Endothelial cell of umbilical vein (primary cell): ENCODE measurements around the gene MRPS14. TPM values are rescaled to one million over a fixed set of nuclear protein-coding genes. Genes with fewer than 3 reads are reported as not detected.
A peak's percentile ranks its signal among the peaks of the same experiment; 100 is the strongest.

Experiments used
- BruUV-seq: library from RNA; stranded (reverse); fragments of 400-500 nt; replicated peaks from 2 replicates; lab custom pipeline; 2021; lab: Mats Ljungman, UMichigan
- CTCF ChIA-PET: fragments of 300-600, 350-600 bp; sonication (Branson Sonifier 250); formaldehyde crosslinking; loops from one replicate; lab custom pipeline; 2021; ENCODE audit warnings: antibody characterized with exemption, inconsistent platforms; lab: Charles Lee
- POLR2A ChIA-PET: fragments of 300-600, 350-600 bp; sonication (Branson Sonifier 250); formaldehyde crosslinking; loops from one replicate; lab custom pipeline; 2021; ENCODE audit warnings: antibody characterized with exemption, inconsistent platforms; lab: Charles Lee
- DNase-seq: peaks from one replicate; pipeline ENCODE4 v3.0.0-alpha.2; 2011; ENCODE audit warnings: low read depth, low spot score
- FAIRE-seq: peaks from 2 replicates; lab custom pipeline; 2011; peaks lifted over from hg19 to GRCh38; lab: Jason Lieb, UNC
- H2AFZ ChIP-seq: 2 replicates; pipeline ENCODE4 v1.6.0; 2012; ENCODE audit warnings: low read depth, low read length, control low read depth, inconsistent platforms
- H3K27ac ChIP-seq: 2 replicates; pipeline ENCODE4 v1.5.1; 2011; ENCODE audit warnings: low read depth, mild to moderate bottlenecking, control low read depth, low read length, moderate library complexity; ENCODE audit not compliant: insufficient read depth
- H3K27me3 ChIP-seq, 2 experiments: 2 replicates each; pipeline versions ENCODE4 v1.6.0 to v1.6.1; 2011; ENCODE audit warnings: low read length in 2 of 2, mixed read lengths in 1 of 2; ENCODE audit not compliant: control insufficient read depth in 2 of 2, insufficient read depth in 2 of 2
- H3K36me3 ChIP-seq, 2 experiments: 2 replicates in 1 of 2; 3 replicates in 1 of 2; pipeline ENCODE4 v1.5.1; 2011; ENCODE audit warnings: low read length in 2 of 2, mild to moderate bottlenecking in 1 of 2, moderate library complexity in 1 of 2; ENCODE audit not compliant: control insufficient read depth in 2 of 2, insufficient read depth in 2 of 2; ENCODE audit errors: extremely low read depth in 1 of 2
- H3K4me1 ChIP-seq: 3 replicates; pipeline ENCODE4 v1.5.1; 2011; ENCODE audit warnings: mild to moderate bottlenecking, low read length; ENCODE audit not compliant: control insufficient read depth, insufficient read depth; ENCODE audit errors: extremely low read depth
- H3K4me2 ChIP-seq: 2 replicates; pipeline ENCODE4 v1.6.1; 2011; ENCODE audit warnings: low read length, control low read depth, mixed read lengths; ENCODE audit not compliant: insufficient read depth
- H3K4me3 ChIP-seq, 3 experiments: fragments of 200-600 bp in 1 of 3; sonication (generic), shearing (Covaris generic) in 1 of 3; replicated peaks in 1 of 3; 2 replicates each; pipeline ENCODE4 v1.5.1; 2011 to 2016; ENCODE audit warnings: control low read depth in 3 of 3, low read length in 3 of 3, mild to moderate bottlenecking in 2 of 3, inconsistent platforms in 1 of 3, low read depth in 1 of 3, moderate library complexity in 1 of 3; ENCODE audit not compliant: insufficient read depth in 1 of 3
- H3K79me2 ChIP-seq: 2 replicates; pipeline ENCODE4 v1.6.0; 2012; ENCODE audit warnings: low read length, inconsistent platforms; ENCODE audit not compliant: control insufficient read depth, insufficient read depth
- H3K9ac ChIP-seq: replicated peaks from 2 replicates; pipeline ENCODE3; 2011; ENCODE audit warnings: low read length, control low read depth; ENCODE audit not compliant: insufficient read depth; ENCODE audit errors: extremely low read depth
- H3K9me1 ChIP-seq: replicated peaks from 3 replicates; pipeline ENCODE4 v1.6.0; 2011; ENCODE audit warnings: mild to moderate bottlenecking, low read length; ENCODE audit not compliant: control insufficient read depth, insufficient read depth; ENCODE audit errors: extremely low read depth
- H3K9me3 ChIP-seq: replicated peaks from 2 replicates; pipeline ENCODE4 v1.5.1; 2012; ENCODE audit warnings: low read length, inconsistent platforms; ENCODE audit not compliant: control insufficient read depth, insufficient read depth
- H4K20me1 ChIP-seq: replicated peaks from 2 replicates; pipeline ENCODE3; 2011; ENCODE audit warnings: mild to moderate bottlenecking, low read length; ENCODE audit not compliant: control insufficient read depth, insufficient read depth; ENCODE audit errors: extremely low read depth
- EZH2 ChIP-seq: IDR thresholded peaks from 2 replicates; pipeline ENCODE4 v1.6.1; 2012; ENCODE audit warnings: borderline replicate concordance, low read depth, mild to moderate bottlenecking, moderate library complexity, low read length, inconsistent platforms; ENCODE audit not compliant: severe bottlenecking
- FOS ChIP-seq: IDR thresholded peaks from 2 replicates; pipeline ENCODE4 v1.6.1; 2011; ENCODE audit warnings: mild to moderate bottlenecking, low read length, moderate library complexity, borderline replicate concordance; ENCODE audit not compliant: insufficient read depth
- GATA2 ChIP-seq: IDR thresholded peaks from 2 replicates; pipeline ENCODE4 v1.7.0; 2011; ENCODE audit warnings: low read depth, mild to moderate bottlenecking, moderate library complexity, mixed read lengths, low read length; ENCODE audit not compliant: insufficient read length, insufficient read depth
- JUN ChIP-seq: IDR thresholded peaks from 2 replicates; pipeline ENCODE4 v1.6.1; 2011; ENCODE audit warnings: borderline replicate concordance, low read depth; ENCODE audit not compliant: insufficient read length, insufficient read depth
- MYC ChIP-seq: IDR thresholded peaks from one replicate; pipeline ENCODE4 v1.6.1; 2011; ENCODE audit warnings: mild to moderate bottlenecking, low read depth, low read length
- POLR2A ChIP-seq: IDR thresholded peaks from 2 replicates; pipeline ENCODE4 v1.6.1; 2012; ENCODE audit warnings: low read depth, mild to moderate bottlenecking, control low read depth, low read length
- POLR2AphosphoS5 ChIP-seq: IDR thresholded peaks from 2 replicates; pipeline ENCODE4 v1.6.1; 2012; ENCODE audit warnings: low read depth, mild to moderate bottlenecking, control low read depth, low read length, moderate library complexity; ENCODE audit not compliant: insufficient read depth
- dilution Hi-C: fragments of 300-500 bp; cut with MboI; formaldehyde crosslinking; loops from one replicate; pipeline ENCODE4 v1.15.0; 2019; ENCODE audit warnings: low sequenced_read_pairs; ENCODE audit not compliant: extremely low pct_ligation_motif_present
- intact Hi-C: fragments of 100-400 bp; cut with micrococcal nuclease; formaldehyde crosslinking; loops from one replicate; pipeline ENCODE4 v1.10.0; 2022
- polyA plus RNA-seq, 4 experiments: library from polyadenylated mRNA; depleted of rRNA in 3 of 4; stranded (reverse) in 3 of 4; unstranded in 1 of 4; fragments of >200 nt; gene quantifications; 2 replicates each; pipeline versions ENCODE4 v1.2.1 to v1.2.3, GENCODE V29; 2011 to 2012; ENCODE audit warnings: missing spikeins in 1 of 4
- total RNA-seq: library from RNA; stranded (reverse); gene quantifications from 2 replicates; pipeline ENCODE4 v1.2.3, GENCODE V29; 2021
- TF ChIP-seq, protein P1 (sequence below), 2 donors: IDR thresholded peaks; 1 replicate in 1 of 2; 2 replicates in 1 of 2; pipeline ENCODE4 v1.5.1; 2011; ENCODE audit warnings: low read length in 2 of 2, mild to moderate bottlenecking in 2 of 2, moderate library complexity in 2 of 2, control low read depth in 1 of 2, inconsistent platforms in 1 of 2, low read depth in 1 of 2; ENCODE audit not compliant: insufficient read depth in 1 of 2; ENCODE audit errors: extremely low read depth in 1 of 2
- TF ChIP-seq, protein P2 (sequence below): IDR thresholded peaks from 2 replicates; pipeline ENCODE4 v1.6.1; 2011; ENCODE audit not compliant: insufficient read depth, insufficient read length

Gene MRPS14
- total and polyA plus RNA-seq, 2 donors (not counting 3 experiments of a cell fraction or from before 2014, with no cell fraction given): 29.5 to 31.8 TPM

DNA sequence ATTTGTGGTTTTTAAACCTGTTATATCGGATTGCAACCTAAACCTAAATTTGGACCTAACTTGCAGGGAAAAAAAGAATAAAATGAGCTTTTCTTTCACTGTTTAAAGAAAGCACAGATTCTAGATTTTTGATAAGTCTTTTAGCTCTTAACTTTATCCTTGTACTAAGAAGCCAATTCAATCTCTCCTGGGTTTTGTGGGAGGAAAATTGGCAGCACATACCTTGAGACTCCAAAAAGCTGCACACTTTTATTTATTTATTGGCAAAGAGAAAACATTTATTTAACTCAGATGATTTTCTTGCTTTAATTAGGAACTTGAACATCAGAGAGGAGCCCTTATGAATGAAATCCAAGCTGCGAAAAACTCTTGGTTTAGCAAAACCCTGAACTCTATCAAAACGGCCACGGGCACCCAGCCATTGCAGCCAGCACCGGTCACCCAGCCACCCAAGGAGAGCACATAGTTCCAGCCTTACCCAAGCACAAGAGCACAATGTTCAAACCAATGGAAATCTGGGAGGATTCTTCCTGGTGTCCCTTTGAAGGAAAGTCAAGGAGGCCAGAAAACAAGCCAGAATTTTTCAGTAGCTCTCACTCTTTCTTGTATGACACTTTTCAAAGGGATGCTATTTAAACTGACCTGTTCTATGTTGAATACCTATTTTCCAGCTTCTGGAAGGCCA lies 33.5 kb downstream of the MRPS14 start:
- H3K4me2 ChIP-seq: peak overlapping the region; percentile 99
- intact Hi-C loops: loop anchor here (1.0 to 2.0 kb wide), 2 partner anchors 10 to 21 kb away; partner anchors contain the start of gene CACYBP
- no peaks in the 10 kb centered on the region for H3K9me1 ChIP-seq
- no peaks in the 10 kb centered on the region for H3K27me3 ChIP-seq
- FAIRE-seq: no peak
- H3K9me3 ChIP-seq: no peaks in the 10 kb centered on the region
- TF ChIP-seq GATA2 (no peak), POLR2A (no peak), FOS (no peak), POLR2AphosphoS5 (no peak), JUN (no peak), EZH2 (no peak), MYC (no peak)
- TF ChIP-seq, protein P1, sequence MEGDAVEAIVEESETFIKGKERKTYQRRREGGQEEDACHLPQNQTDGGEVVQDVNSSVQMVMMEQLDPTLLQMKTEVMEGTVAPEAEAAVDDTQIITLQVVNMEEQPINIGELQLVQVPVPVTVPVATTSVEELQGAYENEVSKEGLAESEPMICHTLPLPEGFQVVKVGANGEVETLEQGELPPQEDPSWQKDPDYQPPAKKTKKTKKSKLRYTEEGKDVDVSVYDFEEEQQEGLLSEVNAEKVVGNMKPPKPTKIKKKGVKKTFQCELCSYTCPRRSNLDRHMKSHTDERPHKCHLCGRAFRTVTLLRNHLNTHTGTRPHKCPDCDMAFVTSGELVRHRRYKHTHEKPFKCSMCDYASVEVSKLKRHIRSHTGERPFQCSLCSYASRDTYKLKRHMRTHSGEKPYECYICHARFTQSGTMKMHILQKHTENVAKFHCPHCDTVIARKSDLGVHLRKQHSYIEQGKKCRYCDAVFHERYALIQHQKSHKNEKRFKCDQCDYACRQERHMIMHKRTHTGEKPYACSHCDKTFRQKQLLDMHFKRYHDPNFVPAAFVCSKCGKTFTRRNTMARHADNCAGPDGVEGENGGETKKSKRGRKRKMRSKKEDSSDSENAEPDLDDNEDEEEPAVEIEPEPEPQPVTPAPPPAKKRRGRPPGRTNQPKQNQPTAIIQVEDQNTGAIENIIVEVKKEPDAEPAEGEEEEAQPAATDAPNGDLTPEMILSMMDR (IDR thresholded peaks at IDR 0.05; ENCODE audit: extremely low read depth in 1 of 2, insufficient read depth in 1 of 2, low read depth in 1 of 2, low read length in 2 of 2): no peak
- TF ChIP-seq, protein P2, sequence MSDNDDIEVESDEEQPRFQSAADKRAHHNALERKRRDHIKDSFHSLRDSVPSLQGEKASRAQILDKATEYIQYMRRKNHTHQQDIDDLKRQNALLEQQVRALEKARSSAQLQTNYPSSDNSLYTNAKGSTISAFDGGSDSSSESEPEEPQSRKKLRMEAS: no peak
- no peak overlapping the region for H3K4me3 ChIP-seq
- H3K9ac ChIP-seq: no peak overlapping the region
- H3K27ac ChIP-seq: peak overlapping the region; percentile 83
- ChIA-PET POLR2A (no interaction called here), CTCF (interaction anchor here (0.8 to 2.0 kb wide), 5 partner anchors 9 to 727 kb away, joined by 3 to 17 read pairs (median 5); no protein-coding TSS in a partner anchor)
- no peaks in the 10 kb centered on the region for H3K36me3 ChIP-seq
- dilution Hi-C loops: no loop called here
- peaks cover 14% of the 10 kb centered on the region for H3K4me1 ChIP-seq
- no peaks in the 10 kb centered on the region for H4K20me1 ChIP-seq
- peak overlapping the region; percentile 53 for H2AFZ ChIP-seq
- BruUV-seq: no TSS peak
- no peak for DNase-seq
- no peaks in the 10 kb centered on the region for H3K79me2 ChIP-seq
